Stimulated activated effector memory CD8-positive, alpha-beta T cell treated with anti-CD3 and anti-CD28 coated beads, Interleukin-12 subunit alpha, Interleukin-12 subunit beta, amount 100 ng/mL, for 72 hours (primary cell): ENCODE results near the gene SRGAP1.
"Not testable (repeated sequence)": the region's sequence is repeated elsewhere in the genome, so short reads cannot be mapped to it uniquely, and the experiment has no call there.

ENCODE experiments used
- ATAC-seq: fragments of 150-1000 bp; cut with Tn5 transposase; 2 replicates; pipeline ENCODE4 v1.10.0; 2021
- DNase-seq, 2 donors: peaks; one replicate each; pipeline ENCODE4 v3.0.0; 2021 to 2022; ENCODE audit warnings: low spot score in 2 of 2
- H3K27ac Mint-ChIP-seq: one replicate; pipeline ENCODE4 v1.8.0; 2022; ENCODE audit warnings: mild to moderate bottlenecking, mixed read lengths
- H3K36me3 Mint-ChIP-seq: one replicate; pipeline ENCODE4 v1.8.0; 2022; ENCODE audit warnings: mild to moderate bottlenecking, mixed read lengths
- H3K4me1 Mint-ChIP-seq: one replicate; pipeline ENCODE4 v1.8.0; 2022; ENCODE audit warnings: mixed read lengths
- H3K4me3 Mint-ChIP-seq: one replicate; pipeline ENCODE4 v1.8.0; 2022; ENCODE audit warnings: mild to moderate bottlenecking, mixed read lengths
- H3K9me3 Mint-ChIP-seq: one replicate; pipeline ENCODE4 v1.8.0; 2022; ENCODE audit warnings: mixed read lengths

Gene SRGAP1

GRCh38 chr12:64025174-64025958 lies 180.9 kb downstream of the SRGAP1 start:
- no peaks in the 10 kb centered on the region for H3K4me1 Mint-ChIP-seq
- ATAC-seq: no peak
- DNase-seq: no peak
- no peaks in the 10 kb centered on the region for H3K9me3 Mint-ChIP-seq
- H3K4me3 Mint-ChIP-seq: no peak overlapping the region
- H3K36me3 Mint-ChIP-seq: no peaks in the 10 kb centered on the region
- H3K27ac Mint-ChIP-seq: no peak overlapping the region

- Mint-ChIP-seq H3K27ac (no peak overlapping the region), H3K9me3 (no peaks in the 10 kb centered on the region), H3K36me3 (no peaks in the 10 kb centered on the region), H3K4me1 (no peaks in the 10 kb centered on the region), H3K4me3 (no peak overlapping the region)
- DNase-seq: no peak
- ATAC-seq: no peak
These were observed 182.8 kb downstream of the SRGAP1 start for GRCh38 chr12:64027311-64027710.

GRCh38 chr12:64028541-64028940 lies 184.0 kb downstream of the SRGAP1 start:
- Mint-ChIP-seq H3K9me3 (no peaks in the 10 kb centered on the region), H3K36me3 (no peaks in the 10 kb centered on the region), H3K4me1 (no peaks in the 10 kb centered on the region), H3K27ac (no peak overlapping the region), H3K4me3 (no peak overlapping the region)
- DNase-seq: no peak
- ATAC-seq: no peak

DNA sequence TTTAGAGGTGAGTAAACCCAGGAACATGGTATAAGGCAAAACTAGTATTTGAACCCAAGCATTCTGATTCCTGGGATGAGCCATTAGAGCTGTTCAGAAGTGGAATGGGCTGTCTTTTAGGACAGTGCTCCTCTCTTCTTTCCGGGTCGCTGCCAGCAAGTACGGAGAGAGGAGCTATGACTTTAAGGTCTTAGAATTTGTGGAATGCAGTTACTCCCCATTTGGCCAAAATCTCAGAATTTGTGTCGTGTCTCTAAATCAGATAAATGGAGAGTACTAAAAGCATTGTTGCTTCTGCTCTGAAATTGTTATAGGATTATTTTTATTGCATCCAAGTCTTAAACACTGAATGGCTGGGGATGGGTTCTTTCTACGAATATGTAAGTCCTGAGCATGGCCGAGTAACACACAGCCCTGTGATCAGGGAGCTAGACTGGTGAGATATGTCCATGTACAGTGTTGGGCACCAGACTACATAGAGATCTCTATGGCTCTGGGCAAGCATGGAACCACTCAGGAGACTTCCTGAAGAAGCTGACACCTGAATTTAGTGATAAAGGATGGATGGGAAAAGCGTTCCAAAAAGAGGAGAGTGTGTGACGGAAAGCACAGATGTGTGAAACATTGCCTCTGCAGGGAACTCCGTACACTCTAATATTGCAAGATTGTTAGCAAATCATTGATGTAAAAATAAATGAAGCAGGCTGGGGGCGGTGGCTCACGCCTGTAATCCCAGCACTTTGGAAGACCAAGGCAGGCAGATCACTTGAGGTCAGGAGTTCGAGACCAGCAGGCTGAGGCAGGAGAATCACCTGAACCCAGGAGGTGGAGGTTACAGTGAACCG lies 184.7 kb downstream of the SRGAP1 start:
- Mint-ChIP-seq H3K36me3 (no peaks in the 10 kb centered on the region), H3K4me1 (no peaks in the 10 kb centered on the region), H3K27ac (no peak overlapping the region), H3K4me3 (no peak overlapping the region), H3K9me3 (no peaks in the 10 kb centered on the region)
- DNase-seq (no peak), ATAC-seq (no peak)

- Mint-ChIP-seq H3K4me1 (no peaks in the 10 kb centered on the region), H3K9me3 (no peaks in the 10 kb centered on the region), H3K36me3 (no peaks in the 10 kb centered on the region), H3K27ac (no peak overlapping the region), H3K4me3 (no peak overlapping the region)
- ATAC-seq (no peak), DNase-seq (no peak)
These were observed 185.7 kb downstream of the SRGAP1 start for GRCh38 chr12:64030155-64030554.

- H3K4me1 Mint-ChIP-seq, H3K27ac Mint-ChIP-seq, ATAC-seq, H3K4me3 Mint-ChIP-seq, H3K36me3 Mint-ChIP-seq, DNase-seq, H3K9me3 Mint-ChIP-seq: not testable (repeated sequence)
These were observed 189.6 kb downstream of the SRGAP1 start for GRCh38 chr12:64034056-64034455.

DNA sequence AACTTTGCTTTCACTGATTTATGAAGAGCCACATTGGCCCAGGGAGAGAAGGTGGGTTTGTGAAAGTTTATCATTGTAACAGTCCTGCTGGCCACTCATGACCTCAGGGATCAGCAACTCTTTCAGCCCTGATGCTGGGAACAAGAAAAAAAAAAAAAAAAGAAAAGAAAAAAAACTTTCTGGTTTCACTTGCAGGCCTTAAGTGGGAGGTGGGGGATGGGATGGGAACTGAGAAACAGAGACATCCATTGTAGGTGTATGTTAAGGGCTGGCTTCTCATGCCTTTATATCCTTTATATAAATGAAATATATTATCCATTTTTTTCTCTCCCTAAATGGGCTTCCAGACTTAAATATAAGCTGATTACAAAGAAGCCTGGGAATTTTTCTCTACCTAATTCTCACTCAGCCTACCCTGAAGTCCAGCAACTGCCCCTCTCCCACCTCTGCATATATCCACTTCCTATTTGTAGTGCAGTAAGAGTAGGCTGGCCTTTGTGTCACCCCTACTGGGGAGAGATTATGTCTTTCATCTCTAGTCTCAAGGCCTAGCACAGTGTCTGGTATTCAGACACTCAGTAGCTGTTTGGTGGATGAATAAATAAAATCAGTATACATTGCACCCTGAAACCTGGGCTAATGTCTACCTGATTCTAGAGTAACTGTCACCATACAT lies 190.5 kb downstream of the SRGAP1 start:
- no peak overlapping the region for H3K4me3 Mint-ChIP-seq
- H3K36me3 Mint-ChIP-seq: no peaks in the 10 kb centered on the region
- H3K9me3 Mint-ChIP-seq: no peaks in the 10 kb centered on the region
- no peak for ATAC-seq
- no peak overlapping the region for H3K27ac Mint-ChIP-seq
- no peak for DNase-seq
- no peaks in the 10 kb centered on the region for H3K4me1 Mint-ChIP-seq

- Mint-ChIP-seq H3K4me1 (no peaks in the 10 kb centered on the region), H3K9me3 (no peaks in the 10 kb centered on the region), H3K4me3 (no peak overlapping the region), H3K36me3 (no peaks in the 10 kb centered on the region), H3K27ac (no peak overlapping the region)
- DNase-seq (no peak), ATAC-seq (no peak)
These were observed 191.9 kb downstream of the SRGAP1 start for GRCh38 chr12:64036414-64036813.

DNA sequence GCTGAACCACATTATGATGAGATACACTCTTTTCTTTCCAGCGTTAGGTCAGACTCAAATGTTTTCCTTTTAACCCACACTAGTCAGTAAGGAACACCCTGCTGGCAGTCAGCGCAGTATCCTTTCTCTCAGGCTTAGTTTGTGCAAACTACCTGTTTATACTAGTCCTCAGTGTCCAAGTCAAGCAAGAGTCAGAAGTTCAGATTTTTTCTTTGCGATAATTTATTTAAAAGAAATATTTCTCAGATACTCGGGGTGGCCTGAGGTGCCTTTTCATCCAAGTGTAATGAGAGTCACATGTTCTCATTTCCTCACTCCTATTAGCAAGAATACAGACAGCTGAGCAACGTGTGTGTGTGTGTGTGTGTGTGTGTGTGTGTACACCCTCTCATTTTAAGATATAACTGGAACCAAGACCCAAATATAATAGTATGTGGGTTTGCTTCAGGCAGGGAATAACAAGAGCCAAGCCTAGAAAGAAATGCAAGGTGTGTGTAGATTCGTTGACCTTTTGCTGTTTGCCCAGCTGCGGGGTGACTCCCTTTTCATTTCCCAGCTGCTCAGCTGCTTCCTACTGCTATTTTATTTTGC lies 194.9 kb downstream of the SRGAP1 start:
- no peak for ATAC-seq
- Mint-ChIP-seq H3K9me3 (no peaks in the 10 kb centered on the region), H3K36me3 (no peaks in the 10 kb centered on the region), H3K4me3 (no peak overlapping the region), H3K27ac (no peak overlapping the region), H3K4me1 (no peaks in the 10 kb centered on the region)
- DNase-seq: no peak

- Mint-ChIP-seq H3K27ac (no peak overlapping the region), H3K36me3 (no peaks in the 10 kb centered on the region), H3K4me3 (no peak overlapping the region), H3K9me3 (no peaks in the 10 kb centered on the region), H3K4me1 (no peaks in the 10 kb centered on the region)
- ATAC-seq (no peak), DNase-seq (no peak)
These were observed 198.4 kb downstream of the SRGAP1 start for GRCh38 chr12:64042911-64043310.

DNA sequence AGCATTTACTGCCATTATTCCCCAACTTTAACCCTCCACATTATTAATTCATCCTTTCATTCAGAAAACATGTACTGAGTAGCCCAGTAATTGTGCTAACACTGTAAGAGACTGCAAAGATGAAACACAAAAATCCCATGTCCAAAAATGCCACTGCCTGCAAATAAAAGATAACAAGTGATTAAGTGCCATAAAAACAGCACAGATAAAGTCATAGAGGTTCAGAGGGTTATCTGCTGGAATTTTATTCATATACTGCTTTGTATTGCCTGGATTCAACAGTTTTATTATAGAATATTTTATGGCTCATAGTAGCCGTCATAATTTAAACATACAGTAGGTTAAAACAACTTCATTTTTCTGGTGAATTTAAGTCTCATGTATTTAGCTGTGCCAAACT lies 199.7 kb downstream of the SRGAP1 start:
- Mint-ChIP-seq H3K27ac (no peak overlapping the region), H3K36me3 (no peaks in the 10 kb centered on the region), H3K4me3 (no peak overlapping the region), H3K9me3 (no peaks in the 10 kb centered on the region), H3K4me1 (no peaks in the 10 kb centered on the region)
- DNase-seq (no peak), ATAC-seq (no peak)

DNA sequence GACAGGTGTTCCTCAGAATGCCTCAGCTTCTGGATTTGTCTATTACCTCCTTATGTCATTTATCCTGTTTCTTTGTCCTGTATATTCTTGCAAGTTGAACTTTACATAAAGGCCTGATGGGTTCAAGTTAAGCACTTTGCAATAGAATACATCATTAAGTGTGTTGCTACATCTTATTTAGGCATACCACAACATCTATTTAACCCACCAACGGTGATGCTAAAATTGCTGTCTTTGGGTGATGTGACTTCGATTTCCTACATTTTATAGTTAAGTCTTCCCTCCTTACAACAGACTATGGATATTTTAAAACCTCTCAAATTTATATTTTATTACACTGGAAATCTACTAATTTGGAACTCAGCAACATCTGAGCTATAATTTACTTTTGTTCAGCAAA lies 206.6 kb downstream of the SRGAP1 start:
- Mint-ChIP-seq H3K4me3 (no peak overlapping the region), H3K9me3 (no peaks in the 10 kb centered on the region), H3K36me3 (no peaks in the 10 kb centered on the region), H3K4me1 (no peaks in the 10 kb centered on the region), H3K27ac (no peak overlapping the region)
- DNase-seq (no peak), ATAC-seq (no peak)

DNA sequence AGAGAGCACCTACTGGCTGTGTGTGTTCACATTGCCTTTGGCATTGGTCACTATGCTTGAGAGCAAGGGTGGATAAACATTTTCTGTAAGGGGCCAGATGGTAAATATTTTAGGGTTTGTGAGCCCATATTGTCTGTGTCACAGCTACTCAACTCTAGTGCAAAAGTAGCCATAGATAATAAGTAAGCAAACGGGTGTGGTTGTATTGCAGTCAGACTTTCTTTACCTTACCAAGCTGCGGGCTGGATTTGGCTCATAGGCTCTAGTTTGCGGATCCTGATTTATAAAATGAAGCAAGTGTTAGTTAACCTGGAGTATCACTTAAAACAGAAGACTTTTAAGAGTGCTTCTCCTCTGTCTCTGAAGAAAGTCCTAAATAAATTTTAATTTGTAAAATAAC lies 208.6 kb downstream of the SRGAP1 start:
- H3K27ac Mint-ChIP-seq: no peak overlapping the region
- no peak overlapping the region for H3K4me3 Mint-ChIP-seq
- no peaks in the 10 kb centered on the region for H3K36me3 Mint-ChIP-seq
- ATAC-seq (no peak), DNase-seq (no peak)
- H3K4me1 Mint-ChIP-seq: no peaks in the 10 kb centered on the region
- no peaks in the 10 kb centered on the region for H3K9me3 Mint-ChIP-seq

GRCh38 chr12:64054079-64054520 lies 209.6 kb downstream of the SRGAP1 start:
- no peak overlapping the region for H3K4me3 Mint-ChIP-seq
- H3K9me3 Mint-ChIP-seq: no peaks in the 10 kb centered on the region
- ATAC-seq (no peak), DNase-seq (no peak)
- H3K36me3 Mint-ChIP-seq: no peaks in the 10 kb centered on the region
- H3K4me1 Mint-ChIP-seq: no peaks in the 10 kb centered on the region
- H3K27ac Mint-ChIP-seq: no peak overlapping the region

DNA sequence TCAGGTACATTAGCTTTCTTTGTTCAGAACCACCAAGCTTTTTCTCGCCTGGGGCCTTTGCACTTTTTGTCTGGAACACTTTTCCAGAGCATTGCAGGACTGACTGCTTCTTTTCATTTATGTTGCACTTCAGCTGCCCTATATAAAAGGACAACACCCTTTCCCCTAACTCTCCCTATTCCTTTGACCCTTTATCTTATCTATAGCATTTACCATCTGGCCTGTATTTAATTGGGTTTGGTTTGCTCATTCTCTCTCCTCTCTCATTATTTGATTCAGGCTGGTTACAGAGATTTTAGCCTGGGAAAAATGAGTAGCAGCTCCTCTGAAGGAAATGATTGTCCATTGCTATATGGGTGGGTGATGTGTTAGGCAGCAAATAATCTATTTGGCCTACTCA lies 212.2 kb downstream of the SRGAP1 start:
- H3K4me3 Mint-ChIP-seq: no peak overlapping the region
- no peaks in the 10 kb centered on the region for H3K4me1 Mint-ChIP-seq
- no peaks in the 10 kb centered on the region for H3K9me3 Mint-ChIP-seq
- ATAC-seq (no peak), DNase-seq (no peak)
- no peaks in the 10 kb centered on the region for H3K36me3 Mint-ChIP-seq
- no peak overlapping the region for H3K27ac Mint-ChIP-seq
